GM10248 (cell line): ENCODE results near the gene VENTX.
"Not testable (repeated sequence)": the region's sequence is repeated elsewhere in the genome, so short reads cannot be mapped to it uniquely, and the experiment has no call there.

Experiments used
- CTCF ChIA-PET: fragments of 300-600 bp; sonication (Branson Sonifier 250); formaldehyde crosslinking; extraction: SDS; loops from one replicate; lab custom pipeline; 2021; ENCODE audit warnings: antibody characterized with exemption; lab: Yijun Ruan, JAX
- POLR2A ChIA-PET: fragments of 350-650 bp; sonication (Branson Sonifier 250); formaldehyde crosslinking; extraction: SDS; loops from one replicate; lab custom pipeline; 2020; ENCODE audit warnings: antibody characterized with exemption; lab: Yijun Ruan, JAX
- DNase-seq: peaks from one replicate; pipeline ENCODE4 v3.0.0; 2012; ENCODE audit errors: extremely low spot score
- TF ChIP-seq, protein P1 (sequence below): IDR thresholded peaks from 2 replicates; pipeline ENCODE4 v1.5.1; 2012; ENCODE audit warnings: mild to moderate bottlenecking, low read depth; ENCODE audit errors: extremely low read depth, missing control alignments, control extremely low read depth

Gene VENTX

DNA sequence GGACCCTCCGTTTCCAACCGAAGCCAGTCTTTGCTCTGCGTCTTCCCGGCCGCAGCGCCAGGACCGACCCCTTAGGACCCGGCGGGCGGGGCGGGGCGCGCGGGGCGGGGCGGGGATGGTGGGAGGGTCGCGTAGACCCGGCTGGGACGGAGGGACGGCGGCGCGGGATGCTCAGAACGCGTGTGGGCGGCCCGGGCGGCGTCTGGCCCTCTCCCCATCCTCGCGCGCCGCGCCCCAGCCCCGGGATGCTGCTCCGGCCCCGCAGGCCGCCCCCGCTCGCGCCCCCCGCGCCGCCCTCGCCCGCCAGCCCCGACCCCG is 7.7 kb upstream of the VENTX start, which contains the start of gene UTF1:
UTF1 (plus strand) TSS at position 174 of the 318 bp plus-strand sequence; CDS start at position 246, 72 bp downstream.
- DNase-seq, result no peak
- ChIA-PET CTCF (no interaction called here), POLR2A (no interaction called here)
- TF ChIP-seq, protein P1, sequence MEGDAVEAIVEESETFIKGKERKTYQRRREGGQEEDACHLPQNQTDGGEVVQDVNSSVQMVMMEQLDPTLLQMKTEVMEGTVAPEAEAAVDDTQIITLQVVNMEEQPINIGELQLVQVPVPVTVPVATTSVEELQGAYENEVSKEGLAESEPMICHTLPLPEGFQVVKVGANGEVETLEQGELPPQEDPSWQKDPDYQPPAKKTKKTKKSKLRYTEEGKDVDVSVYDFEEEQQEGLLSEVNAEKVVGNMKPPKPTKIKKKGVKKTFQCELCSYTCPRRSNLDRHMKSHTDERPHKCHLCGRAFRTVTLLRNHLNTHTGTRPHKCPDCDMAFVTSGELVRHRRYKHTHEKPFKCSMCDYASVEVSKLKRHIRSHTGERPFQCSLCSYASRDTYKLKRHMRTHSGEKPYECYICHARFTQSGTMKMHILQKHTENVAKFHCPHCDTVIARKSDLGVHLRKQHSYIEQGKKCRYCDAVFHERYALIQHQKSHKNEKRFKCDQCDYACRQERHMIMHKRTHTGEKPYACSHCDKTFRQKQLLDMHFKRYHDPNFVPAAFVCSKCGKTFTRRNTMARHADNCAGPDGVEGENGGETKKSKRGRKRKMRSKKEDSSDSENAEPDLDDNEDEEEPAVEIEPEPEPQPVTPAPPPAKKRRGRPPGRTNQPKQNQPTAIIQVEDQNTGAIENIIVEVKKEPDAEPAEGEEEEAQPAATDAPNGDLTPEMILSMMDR, result no peak

DNA sequence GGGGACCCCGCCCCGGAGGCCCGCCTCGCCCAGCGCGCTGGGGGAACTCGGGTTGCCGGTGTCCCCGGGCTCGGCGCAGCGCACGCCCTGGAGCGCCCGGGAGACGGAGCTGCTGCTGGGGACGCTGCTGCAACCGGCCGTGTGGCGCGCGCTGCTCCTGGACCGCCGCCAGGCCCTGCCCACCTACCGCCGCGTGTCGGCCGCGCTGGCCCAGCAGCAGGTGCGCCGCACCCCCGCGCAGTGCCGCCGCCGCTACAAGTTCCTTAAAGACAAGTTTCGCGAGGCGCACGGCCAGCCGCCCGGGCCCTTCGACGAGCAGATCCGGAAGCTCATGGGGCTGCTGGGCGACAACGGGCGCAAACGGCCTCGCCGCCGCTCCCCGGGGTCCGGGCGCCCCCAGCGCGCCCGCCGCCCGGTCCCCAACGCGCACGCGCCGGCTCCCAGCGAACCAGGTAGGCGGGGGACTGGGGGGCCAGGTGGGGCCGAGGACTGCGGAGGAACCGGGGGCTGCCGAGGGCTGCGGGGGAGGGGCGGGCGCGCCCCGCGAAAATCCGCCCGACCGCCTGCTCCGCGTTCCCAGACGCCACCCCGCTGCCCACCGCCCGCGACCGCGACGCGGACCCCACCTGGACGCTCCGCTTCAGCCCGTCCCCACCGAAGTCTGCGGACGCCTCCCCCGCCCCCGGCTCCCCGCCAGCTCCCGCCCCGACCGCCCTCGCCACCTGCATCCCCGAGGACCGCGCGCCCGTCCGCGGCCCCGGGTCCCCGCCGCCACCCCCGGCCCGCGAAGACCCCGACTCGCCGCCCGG is 7.1 kb upstream of the VENTX start:
- TF ChIP-seq, protein P1, result no peak
- no peak for DNase-seq
- ChIA-PET CTCF (no interaction called here), POLR2A (no interaction called here)

DNA sequence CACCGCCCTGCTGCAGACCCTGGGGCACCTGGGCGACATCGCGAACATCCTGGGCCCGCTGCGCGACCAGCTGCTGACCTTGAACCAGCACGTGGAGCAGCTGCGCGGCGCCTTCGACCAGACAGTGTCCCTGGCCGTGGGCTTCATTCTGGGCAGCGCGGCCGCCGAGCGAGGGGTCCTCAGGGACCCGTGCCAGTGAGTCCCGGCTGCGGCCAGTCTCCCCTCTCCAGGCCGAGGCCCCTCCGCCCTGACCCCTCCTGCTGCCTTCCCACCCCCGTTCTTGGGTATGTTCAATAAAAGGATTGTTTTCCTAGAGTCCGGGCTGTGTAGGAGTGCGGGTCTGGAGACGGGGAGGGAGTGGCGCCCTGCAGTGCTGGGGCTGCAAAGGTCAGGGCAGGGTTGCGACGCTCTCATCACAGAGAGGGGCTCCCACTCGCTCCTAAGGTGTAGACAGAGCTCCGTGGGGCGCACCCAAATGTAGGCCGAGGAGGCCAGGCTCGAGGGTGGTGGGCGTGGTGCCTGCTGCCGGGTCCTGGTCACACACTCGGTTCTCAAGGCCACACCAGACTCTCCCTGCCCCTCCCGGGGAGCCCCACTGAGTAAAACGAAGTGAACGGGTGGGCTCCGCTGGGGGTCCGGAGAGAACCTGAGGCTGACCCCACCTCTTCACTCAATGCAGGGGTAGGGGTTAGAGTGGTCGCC is 6.3 kb upstream of the VENTX start:
- ChIA-PET CTCF (no interaction called here), POLR2A (no interaction called here)
- DNase-seq, result no peak
- TF ChIP-seq, protein P1, result no peak

DNA sequence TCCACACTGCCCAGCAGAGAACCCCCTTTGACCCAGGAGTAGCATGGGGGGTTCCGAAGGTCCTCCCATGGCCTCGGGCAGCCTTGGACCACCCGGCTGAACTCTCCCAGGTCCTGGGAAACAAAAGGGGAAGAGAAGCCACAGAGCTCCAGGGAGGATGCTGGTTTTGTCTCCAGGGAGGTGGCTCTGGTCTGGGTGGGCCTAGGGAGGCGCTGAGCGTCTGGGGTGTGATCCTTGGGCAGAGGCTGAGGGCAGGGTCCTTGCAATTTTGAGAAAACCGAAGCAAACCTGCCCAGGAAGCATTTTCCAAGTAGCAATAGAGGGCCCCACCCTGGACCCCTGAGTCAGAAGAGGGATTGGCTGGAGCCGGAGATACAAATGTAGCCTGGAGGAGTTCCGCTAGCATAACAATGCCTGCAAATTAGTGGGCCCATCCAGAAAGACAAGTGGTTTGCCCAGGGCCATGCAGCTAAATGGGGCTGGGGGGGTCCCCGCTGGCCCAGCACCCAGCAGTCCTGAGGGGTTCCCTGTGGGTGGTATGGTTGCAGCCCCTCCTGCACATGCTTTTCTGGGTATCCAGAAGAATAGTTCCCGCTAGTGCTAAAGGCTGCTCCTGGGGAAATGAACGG is 5.6 kb upstream of the VENTX start:
- ChIA-PET POLR2A (no interaction called here), CTCF (no interaction called here)
- DNase-seq, result no peak
- TF ChIP-seq, protein P1, result no peak

DNA sequence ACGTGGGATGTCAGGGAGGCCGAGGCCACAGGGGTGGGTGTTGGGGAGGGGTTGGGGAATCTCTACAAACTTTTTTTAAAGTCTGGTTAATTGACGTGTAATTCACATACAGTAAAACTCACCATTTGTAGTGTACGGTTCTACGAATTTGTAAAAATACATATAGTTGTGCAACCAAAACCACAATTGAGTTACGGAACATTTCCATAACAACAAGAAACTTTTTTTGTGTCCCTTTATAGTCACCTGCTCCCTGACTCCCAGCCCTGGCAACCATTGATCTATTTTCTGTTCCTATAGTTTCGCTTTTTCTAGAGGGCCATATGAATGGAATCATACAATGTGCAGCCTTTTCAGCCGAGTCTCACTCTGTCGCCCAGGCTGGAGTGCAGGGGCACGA is 2.9 kb upstream of the VENTX start:
- POLR2A ChIA-PET, CTCF ChIA-PET, DNase-seq: not testable (repeated sequence)

DNA sequence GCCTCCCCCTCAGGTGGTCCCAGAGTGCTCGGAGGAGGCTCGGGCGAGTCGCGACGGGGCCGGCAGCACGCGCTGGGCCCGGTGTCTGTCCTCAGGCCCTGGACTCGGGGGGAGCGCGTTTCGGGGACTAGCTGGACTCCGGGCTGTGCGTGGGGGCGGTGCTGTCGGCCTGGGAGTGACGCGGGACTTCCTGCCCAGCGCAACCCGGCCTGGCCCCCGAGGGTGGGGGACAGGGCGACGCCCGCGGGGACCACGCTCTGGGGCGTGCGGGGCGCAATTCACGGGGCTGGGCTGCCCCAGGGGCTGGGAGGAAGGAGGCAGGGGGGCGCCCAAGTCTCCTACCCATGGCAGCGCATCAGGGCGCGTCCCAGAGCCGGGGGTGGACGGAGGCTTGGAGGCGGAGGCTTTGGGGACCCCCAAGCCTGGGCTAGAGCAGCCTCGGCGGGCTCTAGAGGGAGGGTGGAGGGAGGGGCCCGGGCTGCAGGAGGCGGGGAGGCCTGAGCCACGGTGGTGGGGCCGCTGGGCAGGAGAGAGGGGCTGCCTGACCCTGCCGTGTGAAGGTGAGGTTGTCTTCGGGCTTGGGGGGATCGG is 2.3 kb upstream of the VENTX start:
- TF ChIP-seq, protein P1, result no peak
- POLR2A ChIA-PET, result no interaction called here
- no peak for DNase-seq
- CTCF ChIA-PET, result no interaction called here
